OCI-LY3 (cell line): ENCODE measurements around the gene SPESP1.

Experiments
- H2AFZ ChIP-seq: fragments of 200-600, 300-600 bp; shearing (Covaris generic); 2 replicates; pipeline ENCODE4 v1.6.0; 2014; ENCODE audit warnings: antibody characterized with exemption, low read depth, low read length
- H3K27ac ChIP-seq: fragments of 200-600, 300-600 bp; sonication (generic); 2 replicates; pipeline ENCODE4 v1.5.1; 2014; ENCODE audit warnings: mild to moderate bottlenecking, low read length, moderate library complexity, mixed read lengths
- H3K27me3 ChIP-seq: fragments of 200-600, 300-600 bp; sonication (generic); 2 replicates; pipeline ENCODE4 v1.6.1; 2014; ENCODE audit warnings: low read depth, low read length, mixed read lengths
- H3K36me3 ChIP-seq: fragments of 200-600, 300-600 bp; sonication (generic); replicated peaks from 2 replicates; pipeline ENCODE3; 2014; ENCODE audit warnings: low read depth, low read length, mixed read lengths
- H3K4me1 ChIP-seq: fragments of 300-600, 200-600 bp; sonication (generic); 2 replicates; pipeline ENCODE4 v1.6.1; 2014; ENCODE audit warnings: low read length, mixed read lengths
- H3K4me2 ChIP-seq: fragments of 200-600, 300-600 bp; sonication (generic); 2 replicates; pipeline ENCODE4 v1.6.1; 2014; ENCODE audit warnings: low read length, mixed read lengths
- H3K4me3 ChIP-seq: fragments of 300-600, 200-600 bp; sonication (generic); 2 replicates; pipeline ENCODE4 v1.5.1; 2014; ENCODE audit warnings: antibody characterized with exemption, mild to moderate bottlenecking, low read length, moderate library complexity
- H3K79me2 ChIP-seq: fragments of 300-600, 200-600 bp; shearing (Covaris generic); 2 replicates; pipeline ENCODE4 v1.6.1; 2014; ENCODE audit warnings: mild to moderate bottlenecking, low read length, mixed read lengths
- H3K9ac ChIP-seq: fragments of 300-600, 200-600 bp; shearing (Covaris generic); 2 replicates; pipeline ENCODE4 v1.6.0; 2014; ENCODE audit warnings: mild to moderate bottlenecking, low read length, moderate library complexity
- H3K9me3 ChIP-seq: fragments of 200-600, 300-600 bp; shearing (Covaris generic); 2 replicates; pipeline ENCODE4 v1.6.1; 2014; ENCODE audit warnings: low read length, mixed read lengths; ENCODE audit not compliant: insufficient read depth
- H4K20me1 ChIP-seq: fragments of 200-600, 300-600 bp; sonication (generic); 2 replicates; pipeline ENCODE4 v1.6.1; 2016; ENCODE audit warnings: low read length, mixed read lengths; ENCODE audit not compliant: insufficient read depth
- EZH2phosphoT487 ChIP-seq: fragments of 200-600 bp; shearing (Covaris generic); IDR thresholded peaks from 2 replicates; pipeline ENCODE4 v1.6.1; 2018; ENCODE audit warnings: antibody characterized with exemption, mixed run types, low read depth
- TF ChIP-seq, protein P1 (sequence below): fragments of 200-600, 300-600 bp; sonication (generic); IDR thresholded peaks from 2 replicates; pipeline ENCODE4 v1.5.1; 2014; ENCODE audit warnings: antibody characterized with exemption, low read length, low read depth

The SPESP1 gene

DNA sequence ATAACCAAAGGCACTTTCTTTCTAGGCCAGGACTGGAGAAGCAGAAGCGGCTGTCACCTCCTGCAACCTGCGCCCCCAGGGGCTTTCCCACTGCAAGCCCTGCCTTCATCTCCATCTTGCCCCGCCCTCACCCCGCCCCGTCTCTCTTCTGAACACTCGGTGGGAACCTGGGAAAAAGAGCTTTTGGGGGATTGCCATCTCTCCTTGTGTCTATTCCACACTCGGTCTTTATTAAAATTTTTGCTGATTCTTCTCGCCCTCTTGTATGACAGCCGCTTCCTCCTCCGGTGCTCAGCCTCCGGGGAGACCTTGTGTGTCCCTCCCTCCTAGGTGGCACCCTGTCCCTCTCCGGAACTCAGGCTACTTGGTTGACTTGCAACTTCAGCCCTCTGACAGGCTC is 41.9 kb upstream of the SPESP1 start:
- Histone ChIP-seq H3K4me1 (peaks cover 5% of the 10 kb centered on the region), H2AFZ (peak overlapping the region; percentile 87), H3K9ac (peak overlapping the region; percentile 30; the same call in 1 of the 2 replicates), H3K4me2 (peak overlapping the region; percentile 79), H3K27me3 (peaks cover 14% of the 10 kb centered on the region), H4K20me1 (no peaks in the 10 kb centered on the region), H3K79me2 (no peaks in the 10 kb centered on the region), H3K9me3 (no peaks in the 10 kb centered on the region), H3K36me3 (no peaks in the 10 kb centered on the region), H3K27ac (no peak overlapping the region), H3K4me3 (peak overlapping the region; percentile 81)
- TF ChIP-seq, protein P1, sequence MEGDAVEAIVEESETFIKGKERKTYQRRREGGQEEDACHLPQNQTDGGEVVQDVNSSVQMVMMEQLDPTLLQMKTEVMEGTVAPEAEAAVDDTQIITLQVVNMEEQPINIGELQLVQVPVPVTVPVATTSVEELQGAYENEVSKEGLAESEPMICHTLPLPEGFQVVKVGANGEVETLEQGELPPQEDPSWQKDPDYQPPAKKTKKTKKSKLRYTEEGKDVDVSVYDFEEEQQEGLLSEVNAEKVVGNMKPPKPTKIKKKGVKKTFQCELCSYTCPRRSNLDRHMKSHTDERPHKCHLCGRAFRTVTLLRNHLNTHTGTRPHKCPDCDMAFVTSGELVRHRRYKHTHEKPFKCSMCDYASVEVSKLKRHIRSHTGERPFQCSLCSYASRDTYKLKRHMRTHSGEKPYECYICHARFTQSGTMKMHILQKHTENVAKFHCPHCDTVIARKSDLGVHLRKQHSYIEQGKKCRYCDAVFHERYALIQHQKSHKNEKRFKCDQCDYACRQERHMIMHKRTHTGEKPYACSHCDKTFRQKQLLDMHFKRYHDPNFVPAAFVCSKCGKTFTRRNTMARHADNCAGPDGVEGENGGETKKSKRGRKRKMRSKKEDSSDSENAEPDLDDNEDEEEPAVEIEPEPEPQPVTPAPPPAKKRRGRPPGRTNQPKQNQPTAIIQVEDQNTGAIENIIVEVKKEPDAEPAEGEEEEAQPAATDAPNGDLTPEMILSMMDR: peak; percentile 14; the same call in 1 of the 2 replicates
- TF ChIP-seq EZH2phosphoT487: no peak

DNA sequence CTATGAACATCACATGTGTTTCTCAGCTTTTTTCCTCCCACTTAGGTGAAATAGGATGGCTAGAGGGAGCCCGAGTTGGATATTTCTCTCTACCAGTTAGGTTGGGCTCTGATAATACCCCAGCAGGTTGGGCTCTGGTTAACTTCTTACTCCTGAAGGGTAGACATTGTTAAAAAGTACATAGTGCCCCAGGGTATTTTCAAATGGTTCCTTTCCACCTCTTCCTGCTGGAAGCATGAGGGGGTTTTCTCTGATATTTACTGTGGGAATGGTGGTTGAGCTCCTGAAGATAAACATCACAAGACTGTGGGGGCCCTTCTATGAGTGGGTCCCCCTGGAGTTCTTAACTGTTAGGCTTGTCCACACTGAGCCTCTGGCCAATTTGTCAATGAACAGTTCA is 36.1 kb upstream of the SPESP1 start:
- H3K4me1 ChIP-seq: no peaks in the 10 kb centered on the region
- H3K79me2 ChIP-seq: no peaks in the 10 kb centered on the region
- no peaks in the 10 kb centered on the region for H4K20me1 ChIP-seq
- no peak for TF ChIP-seq EZH2phosphoT487
- TF ChIP-seq, protein P1: no peak
- peaks cover 32% of the 10 kb centered on the region for H3K27me3 ChIP-seq
- H3K4me3 ChIP-seq: no peak overlapping the region
- no peak overlapping the region for H2AFZ ChIP-seq
- H3K9ac ChIP-seq: no peak overlapping the region
- H3K9me3 ChIP-seq: no peaks in the 10 kb centered on the region
- no peak overlapping the region for H3K27ac ChIP-seq
- no peak overlapping the region for H3K4me2 ChIP-seq
- H3K36me3 ChIP-seq: no peaks in the 10 kb centered on the region

DNA sequence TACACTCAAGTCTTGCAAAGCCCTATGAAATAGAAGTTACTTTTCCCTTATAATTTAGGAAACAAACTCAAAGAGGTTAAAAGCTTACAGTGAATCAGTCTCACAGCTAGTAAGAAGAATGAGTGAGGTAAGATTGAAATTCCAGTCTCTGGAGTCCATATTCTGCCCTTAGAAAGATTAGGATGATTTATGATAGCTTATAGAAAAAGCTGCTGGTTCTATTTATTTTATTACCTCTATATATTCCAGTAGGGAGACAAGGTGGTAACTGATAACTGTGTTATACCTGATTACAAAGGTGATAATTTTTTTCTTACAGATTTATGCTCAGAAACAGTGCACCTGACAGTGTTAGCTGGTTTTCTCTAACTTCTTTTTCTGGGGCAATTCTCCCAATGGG is 34.1 kb upstream of the SPESP1 start:
- peaks cover 46% of the 10 kb centered on the region for H3K27me3 ChIP-seq
- H2AFZ ChIP-seq: no peak overlapping the region
- H3K4me1 ChIP-seq: no peaks in the 10 kb centered on the region
- TF ChIP-seq, protein P1: no peak
- no peak for TF ChIP-seq EZH2phosphoT487
- no peak overlapping the region for H3K4me3 ChIP-seq
- no peak overlapping the region for H3K9ac ChIP-seq
- H4K20me1 ChIP-seq: no peaks in the 10 kb centered on the region
- no peak overlapping the region for H3K4me2 ChIP-seq
- H3K27ac ChIP-seq: no peak overlapping the region
- no peaks in the 10 kb centered on the region for H3K79me2 ChIP-seq
- H3K9me3 ChIP-seq: no peaks in the 10 kb centered on the region
- no peaks in the 10 kb centered on the region for H3K36me3 ChIP-seq

GRCh38 chr15:68897016-68897415 is 33.3 kb upstream of the SPESP1 start:
- TF ChIP-seq, protein P1: no peak
- no peak for TF ChIP-seq EZH2phosphoT487
- H2AFZ ChIP-seq: no peak overlapping the region
- no peaks in the 10 kb centered on the region for H3K4me1 ChIP-seq
- H3K27ac ChIP-seq: no peak overlapping the region
- no peak overlapping the region for H3K4me3 ChIP-seq
- H4K20me1 ChIP-seq: no peaks in the 10 kb centered on the region
- no peaks in the 10 kb centered on the region for H3K79me2 ChIP-seq
- H3K36me3 ChIP-seq: no peaks in the 10 kb centered on the region
- H3K9me3 ChIP-seq: no peaks in the 10 kb centered on the region
- H3K27me3 ChIP-seq: peaks cover 52% of the 10 kb centered on the region
- H3K9ac ChIP-seq: no peak overlapping the region
- H3K4me2 ChIP-seq: no peak overlapping the region
